ENCODE results near the gene CALML5. TPM values are rescaled to one million over a fixed set of nuclear protein-coding genes. Genes with fewer than 3 reads are reported as not detected.
"Not testable (repeated sequence)": the region's sequence is repeated elsewhere in the genome, so short reads cannot be mapped to it uniquely, and the experiment has no call there.

Gene CALML5
- total RNA-seq, 2 experiments from 2014 or later = not detected

GRCh38 chr10:5474642-5475041 lies 24.7 kb downstream of the CALML5 start:
- DNase-seq (ENCODE audit: low spot score); H3K9me3 ChIP-seq (ENCODE audit: low read length); BruUV-seq (replicated peaks); H3K27ac ChIP-seq (ENCODE audit: low read depth, low read length, poor library complexity, severe bottlenecking); H3K36me3 ChIP-seq (ENCODE audit: insufficient read depth, low read length); H3K4me1 ChIP-seq (ENCODE audit: insufficient read depth, low read length, poor library complexity, severe bottlenecking); H3K4me2 ChIP-seq (ENCODE audit: low read length); H4K20me1 ChIP-seq (ENCODE audit: insufficient read depth, low read length); H3K79me2 ChIP-seq (ENCODE audit: insufficient read depth, low read depth, low read length); H2AFZ ChIP-seq (ENCODE audit: low read length); H3K9me2 ChIP-seq (ENCODE audit: insufficient read depth, low read length); H3K4me3 ChIP-seq (ENCODE audit: low read depth, low read length, poor library complexity, severe bottlenecking); CTCF ChIA-PET (ENCODE audit: unreplicated experiment); POLR2A ChIA-PET; intact Hi-C loops (cut with micrococcal nuclease; ENCODE audit: unreplicated experiment): not testable (repeated sequence)

- POLR2A ChIA-PET = no interaction called here
- Histone ChIP-seq H3K27ac (ENCODE audit: low read depth, low read length, poor library complexity, severe bottlenecking) (no peak overlapping the region), H3K36me3 (ENCODE audit: insufficient read depth, low read length) (no peaks in the 10 kb centered on the region), H3K4me3 (ENCODE audit: low read depth, low read length, poor library complexity, severe bottlenecking) (no peak overlapping the region), H2AFZ (ENCODE audit: low read length) (no peak overlapping the region), H3K4me2 (ENCODE audit: low read length) (no peak overlapping the region), H4K20me1 (ENCODE audit: insufficient read depth, low read length) (no peaks in the 10 kb centered on the region), H3K79me2 (ENCODE audit: insufficient read depth, low read depth, low read length) (no peaks in the 10 kb centered on the region), H3K9me2 (ENCODE audit: insufficient read depth, low read length) (no peaks in the 10 kb centered on the region), H3K9me3 (ENCODE audit: low read length) (no peaks in the 10 kb centered on the region), H3K4me1 (ENCODE audit: insufficient read depth, low read length, poor library complexity, severe bottlenecking) (no peaks in the 10 kb centered on the region)
- no TSS peak for BruUV-seq (replicated peaks)
- TF ChIP-seq EZH2phosphoT487 (IDR thresholded peaks at IDR 0.05; ENCODE audit: borderline replicate concordance, low read depth, low read length) (no peak), CTCF (conservative IDR thresholded peaks at IDR 0.05; ENCODE audit: low read length) (no peak)
- intact Hi-C loops (cut with micrococcal nuclease; ENCODE audit: unreplicated experiment) = no loop called here
- no peak for DNase-seq (ENCODE audit: low spot score)
- CTCF ChIA-PET (ENCODE audit: unreplicated experiment) = no interaction called here
Measured at GRCh38 chr10:5470062-5470751, 29.2 kb downstream of the CALML5 start.

DNA sequence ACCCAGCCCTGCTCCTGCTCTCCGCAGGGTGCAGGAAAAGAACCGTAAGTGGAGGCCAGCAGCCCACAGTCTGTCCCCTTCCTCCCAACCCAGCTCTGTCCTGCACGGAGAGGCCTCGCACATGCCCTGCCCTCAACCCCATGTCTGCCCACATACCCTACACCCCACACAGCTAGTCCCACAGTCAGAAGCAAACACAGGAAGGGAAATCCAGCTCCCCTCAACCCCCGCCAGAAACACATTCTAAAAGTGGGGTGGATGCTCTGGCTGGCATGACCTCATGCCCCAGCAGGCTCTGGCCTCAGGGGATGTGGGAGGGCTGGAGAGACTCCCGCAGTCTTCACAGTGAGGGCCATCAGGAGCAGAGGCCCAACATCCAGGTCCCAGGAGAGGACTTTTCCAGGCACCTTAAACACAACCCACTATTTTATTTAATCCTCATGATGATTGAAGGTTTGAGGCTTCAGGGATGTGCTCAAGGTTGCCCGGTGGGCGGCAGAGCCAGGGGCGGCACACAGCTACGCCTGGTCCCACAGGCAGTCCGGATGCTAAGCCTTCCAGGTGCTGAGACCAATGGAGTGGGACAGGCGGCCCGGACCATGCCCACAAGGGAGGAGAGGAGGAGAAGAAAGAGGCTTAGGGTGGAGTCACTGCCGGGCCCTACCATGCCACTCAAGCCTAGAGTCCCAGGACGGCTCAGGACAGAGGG lies 29.9 kb downstream of the CALML5 start:
- H3K9me3 ChIP-seq (ENCODE audit: low read length) = no peaks in the 10 kb centered on the region
- ChIA-PET CTCF (ENCODE audit: unreplicated experiment) (no interaction called here), POLR2A (no interaction called here)
- H3K27ac ChIP-seq (ENCODE audit: low read depth, low read length, poor library complexity, severe bottlenecking) = no peak overlapping the region
- DNase-seq (ENCODE audit: low spot score) = no peak
- H3K4me2 ChIP-seq (ENCODE audit: low read length) = no peak overlapping the region
- intact Hi-C loops (cut with micrococcal nuclease; ENCODE audit: unreplicated experiment) = no loop called here
- TF ChIP-seq EZH2phosphoT487 (IDR thresholded peaks at IDR 0.05; ENCODE audit: borderline replicate concordance, low read depth, low read length) = no peak
- TF ChIP-seq CTCF (conservative IDR thresholded peaks at IDR 0.05; ENCODE audit: low read length) = no peak
- H3K4me1 ChIP-seq (ENCODE audit: insufficient read depth, low read length, poor library complexity, severe bottlenecking) = no peaks in the 10 kb centered on the region
- no peaks in the 10 kb centered on the region for H3K79me2 ChIP-seq (ENCODE audit: insufficient read depth, low read depth, low read length)
- H2AFZ ChIP-seq (ENCODE audit: low read length) = no peak overlapping the region
- no peaks in the 10 kb centered on the region for H4K20me1 ChIP-seq (ENCODE audit: insufficient read depth, low read length)
- no TSS peak for BruUV-seq (replicated peaks)
- no peaks in the 10 kb centered on the region for H3K36me3 ChIP-seq (ENCODE audit: insufficient read depth, low read length)
- no peaks in the 10 kb centered on the region for H3K9me2 ChIP-seq (ENCODE audit: insufficient read depth, low read length)
- H3K4me3 ChIP-seq (ENCODE audit: low read depth, low read length, poor library complexity, severe bottlenecking) = no peak overlapping the region
